Amniotic stem cell (primary cell): Measurements from ENCODE around the gene MS4A5.

Source experiments
- DNase-seq: peaks from one replicate; lab custom pipeline; 2025; lab: John Stamatoyannopoulos, UW

The MS4A5 gene

DNA sequence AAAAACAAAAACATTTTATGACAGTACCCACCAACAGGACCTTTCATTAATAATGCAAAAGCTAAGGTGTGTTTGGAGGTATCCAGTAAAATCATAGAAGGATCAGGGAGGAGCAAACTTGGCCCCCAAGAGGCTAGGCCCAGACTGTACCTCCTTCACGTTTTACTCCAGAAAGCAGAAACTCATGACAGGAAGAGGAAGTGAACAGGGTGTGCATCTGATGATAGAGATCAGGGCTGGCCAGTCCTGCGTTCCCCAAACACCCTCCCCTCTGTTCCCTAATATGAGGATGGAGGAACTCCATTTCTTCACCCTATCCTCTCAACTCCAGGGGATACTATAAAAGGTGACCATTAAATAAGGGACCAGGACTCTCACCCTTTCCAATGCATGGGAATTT lies 53.0 kb downstream of the MS4A5 start:
- DNase-seq, result no peak

DNA sequence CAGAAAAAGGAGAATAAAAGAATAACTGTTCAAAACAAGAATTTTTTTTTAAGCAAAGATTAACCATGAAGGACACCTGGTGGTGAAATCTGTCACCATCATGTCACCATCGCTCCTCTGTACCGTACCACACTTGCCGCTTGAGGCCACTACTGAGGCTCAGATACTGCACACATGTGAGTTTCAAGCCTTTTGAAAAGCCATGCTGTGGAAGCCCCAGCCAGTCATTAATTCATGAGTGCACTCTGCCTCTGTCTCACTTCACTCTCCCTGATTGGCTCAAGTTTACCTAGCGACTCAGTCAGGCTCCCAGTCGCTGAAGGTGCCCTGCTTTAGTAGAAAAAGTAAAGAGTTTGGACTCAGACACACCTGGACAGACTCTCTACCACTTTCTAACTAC lies 56.6 kb downstream of the MS4A5 start:
- no peak for DNase-seq

DNA sequence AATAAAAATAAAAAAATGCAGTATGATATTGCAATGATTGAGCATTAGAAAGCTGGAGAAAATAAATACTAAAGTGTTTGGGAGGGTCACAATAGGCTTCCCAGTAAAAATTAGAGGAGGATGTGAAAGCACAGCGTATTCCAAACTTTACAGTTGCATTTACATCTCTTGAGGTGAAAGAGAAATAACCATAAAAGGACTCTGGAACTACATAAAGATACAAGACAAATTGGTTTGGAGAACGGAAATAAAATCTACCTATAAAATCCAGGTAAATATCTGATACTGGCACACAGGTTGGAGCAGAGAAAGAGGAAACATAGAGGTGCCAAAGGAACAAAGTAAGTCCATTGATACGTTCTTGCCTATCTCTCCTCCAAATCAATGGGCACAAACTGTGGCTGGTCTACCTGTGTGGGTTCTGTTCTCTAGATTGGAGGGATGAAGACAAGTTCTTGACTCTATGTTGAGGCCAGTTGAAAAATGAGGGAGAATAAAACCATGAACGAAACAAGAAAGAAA lies 63.2 kb downstream of the MS4A5 start, which contains the start of gene MS4A12:
MS4A12 (plus strand) TSS at position 291 of the 522 bp plus-strand sequence. CDS start 4,541 bp downstream, outside the sequence.
- DNase-seq, result no peak

DNA sequence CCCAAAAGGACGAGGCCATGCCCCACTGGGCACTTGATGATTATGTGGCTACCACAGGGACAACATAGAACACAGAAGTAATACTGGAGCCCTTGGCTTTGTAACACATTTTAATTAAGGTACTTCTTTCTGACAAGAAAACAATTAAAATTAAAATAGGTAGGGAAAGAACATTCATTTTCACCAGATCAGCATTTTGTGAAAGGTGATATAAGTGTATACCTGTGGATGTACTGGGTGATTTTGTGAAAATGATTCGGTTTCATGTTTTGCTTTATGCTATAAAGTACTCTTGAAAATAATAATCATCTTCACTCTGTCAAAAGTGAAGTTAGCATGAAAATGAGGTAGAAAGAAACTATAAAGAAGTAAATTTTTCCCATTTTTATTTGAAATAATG lies 64.1 kb downstream of the MS4A5 start:
- DNase-seq, result no peak
